ACHN (cell line): ENCODE measurements around the gene AGT.
A peak's percentile ranks its signal among the peaks of the same experiment; 100 is the strongest.

Source experiments
- DNase-seq: peaks from one replicate; pipeline ENCODE4 v3.0.0-alpha.2; 2015
- in situ Hi-C: cut with HindIII; loops from 2 replicates; pipeline ENCODE4 v1.10.0; 2017; ENCODE audit warnings: low sequenced_read_pairs, low pct_ligation_motif_present, low pct_unique_long_range_greater_than_20kb

Gene AGT

DNA sequence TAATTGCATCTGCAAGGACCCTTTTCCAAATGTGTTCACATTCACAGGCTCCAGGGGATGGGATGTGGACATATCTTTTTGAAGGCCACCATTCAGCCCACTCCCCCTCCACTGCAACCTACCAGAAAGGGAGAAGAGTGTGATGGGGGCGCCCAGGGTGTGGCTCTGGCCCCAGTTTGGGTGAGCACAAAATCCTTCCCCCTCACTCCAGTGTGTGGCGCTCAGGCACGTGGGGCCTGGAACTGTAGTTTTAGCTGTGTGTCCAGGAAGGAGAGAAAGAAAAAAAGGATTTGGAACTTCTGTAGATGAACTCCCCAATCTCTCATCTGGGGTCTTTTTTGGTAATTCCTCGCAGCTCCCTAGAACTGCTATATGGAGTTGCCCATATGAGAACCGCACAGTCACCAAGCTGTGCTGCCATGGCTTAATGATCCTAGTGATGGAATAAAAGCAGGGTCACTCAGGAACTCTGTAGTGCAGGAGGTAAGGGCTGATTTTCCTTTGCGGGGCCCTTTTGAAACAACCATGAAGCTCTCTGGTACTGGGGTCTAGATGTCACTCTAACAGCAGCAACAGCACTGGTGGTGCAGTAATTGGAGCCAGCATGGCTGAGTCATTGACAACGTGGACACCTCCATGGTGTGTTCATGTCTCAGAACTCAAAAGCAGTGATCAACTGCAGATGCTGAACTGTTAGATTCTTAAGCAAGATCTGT, 17.0 kb downstream of the AGT start:
- in situ Hi-C loops = no loop called here

DNA sequence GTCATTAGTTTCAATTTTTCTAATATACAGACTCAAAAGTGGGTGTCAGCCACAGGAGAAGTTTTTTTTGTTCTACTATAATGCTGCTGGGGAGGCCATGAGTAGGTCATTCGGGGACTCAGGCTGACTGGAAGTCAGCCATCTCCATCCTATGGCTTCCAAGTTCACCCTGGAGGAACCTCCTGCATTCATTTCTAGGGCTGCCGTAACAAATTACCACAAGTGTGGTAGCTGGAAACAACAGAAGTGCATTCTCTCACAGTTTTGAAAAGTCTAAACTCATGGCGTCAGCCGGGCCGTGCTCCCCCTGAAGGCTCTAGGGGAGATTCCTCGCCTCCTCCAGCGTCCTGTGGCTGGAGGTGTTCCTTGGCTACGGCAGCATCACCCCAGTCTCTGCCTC, 17.7 kb downstream of the AGT start:
- in situ Hi-C loops = no loop called here
- DNase-seq = no peak

More for the DNA sequence above, 17.0 kb downstream of the AGT start:
- DNase-seq = no peak

DNA sequence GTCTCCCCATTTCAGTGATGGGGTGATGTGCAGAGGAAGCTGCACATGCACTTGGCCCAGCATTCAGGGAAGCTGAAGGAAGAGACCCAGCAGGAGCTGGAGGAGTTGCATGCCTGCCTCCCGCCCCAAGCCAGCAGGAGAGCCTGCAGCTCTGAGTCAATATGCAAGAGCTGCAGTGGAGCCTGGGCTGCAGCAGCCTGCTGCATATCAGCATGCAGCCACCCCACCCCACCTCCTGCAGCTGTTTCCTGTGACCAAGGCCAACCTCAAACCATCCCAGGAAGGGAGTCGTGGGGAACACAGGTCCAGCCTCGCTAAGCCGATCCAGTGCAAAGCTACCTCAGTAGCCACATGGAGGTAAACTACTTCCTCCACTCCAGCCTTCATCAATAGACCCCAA, 18.9 kb downstream of the AGT start:
- DNase-seq = no peak
- in situ Hi-C loops = no loop called here

DNA sequence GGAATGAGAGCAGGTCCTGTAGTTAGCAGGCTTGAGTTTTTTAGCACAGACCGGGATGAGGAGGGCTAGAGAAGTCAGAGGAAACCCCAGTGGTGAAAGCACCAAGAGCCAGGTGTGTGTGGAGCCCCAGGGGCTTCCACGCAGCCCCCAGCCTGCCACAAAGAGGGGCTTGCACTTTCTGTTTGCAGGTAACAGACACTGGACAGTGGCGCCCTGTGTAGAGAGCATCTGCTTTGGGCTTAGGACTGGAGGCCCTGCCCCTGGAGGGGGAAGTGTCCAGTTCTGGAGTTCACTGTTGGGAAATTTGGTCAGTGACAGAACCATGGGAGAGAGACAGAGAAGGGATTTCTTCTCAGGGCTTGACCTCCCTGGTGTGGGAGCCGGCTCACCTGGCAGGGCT, 19.5 kb downstream of the AGT start:
- no peak for DNase-seq
- in situ Hi-C loops = no loop called here

DNA sequence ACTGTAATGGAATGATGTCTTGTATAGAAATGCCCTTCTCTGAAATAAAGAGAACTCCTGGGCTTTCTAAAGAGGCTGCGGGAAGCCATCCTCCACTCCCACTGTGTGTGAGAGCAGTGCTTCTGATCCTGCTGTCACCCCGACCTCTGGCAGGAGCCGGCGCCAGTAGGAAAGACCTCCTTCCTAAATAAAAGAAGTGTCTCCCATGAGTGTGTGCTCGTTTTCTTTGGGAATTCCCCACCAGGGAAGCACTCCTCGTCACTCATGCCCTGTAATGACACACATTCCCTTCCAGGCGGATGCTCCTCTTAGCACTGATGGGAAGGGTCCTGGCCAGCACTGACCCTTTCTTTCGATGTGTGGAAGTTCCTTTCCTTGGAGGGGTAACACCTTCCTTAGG, 20.1 kb downstream of the AGT start:
- in situ Hi-C loops = no loop called here
- no peak for DNase-seq

DNA sequence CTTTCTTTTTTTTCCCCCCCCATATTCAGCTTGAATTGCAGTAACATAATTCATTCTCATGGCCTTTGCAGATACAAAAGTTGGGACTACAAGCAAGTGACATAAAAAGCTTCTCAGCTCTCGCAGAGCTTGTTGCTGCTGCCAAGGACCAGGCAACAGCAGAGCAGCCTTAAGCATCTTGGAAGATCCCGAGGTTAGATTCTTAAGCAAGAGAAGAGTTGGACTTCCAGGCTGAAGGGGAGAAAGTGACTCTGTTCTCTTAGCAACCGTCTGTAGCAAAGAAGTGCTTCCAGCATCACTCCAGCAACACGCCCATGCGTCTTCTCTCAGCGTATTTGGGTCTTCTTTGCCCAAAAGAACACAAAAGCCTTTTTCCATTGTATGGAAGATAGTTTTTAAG, 20.7 kb downstream of the AGT start:
- in situ Hi-C loops = no loop called here
- DNase-seq = no peak

DNA sequence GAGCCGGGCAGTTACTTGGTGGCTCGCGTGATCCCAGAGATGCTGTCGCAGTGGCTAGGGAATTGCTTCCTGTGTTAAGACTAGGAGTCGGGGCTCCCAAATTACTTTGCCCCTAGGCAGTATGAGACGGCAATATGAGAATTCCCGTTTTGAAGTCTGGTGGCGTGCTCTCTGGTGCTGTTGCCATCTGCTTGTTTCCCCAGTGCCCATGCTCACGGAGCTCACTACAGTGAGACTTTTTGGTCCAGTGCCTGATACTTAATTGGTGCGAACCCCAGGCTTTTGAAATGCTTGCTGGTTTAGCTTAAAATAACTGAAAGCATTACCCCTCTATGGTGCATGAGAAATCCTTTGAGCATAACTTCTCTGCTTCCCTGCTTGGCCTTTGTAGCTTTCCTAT, 22.3 kb downstream of the AGT start:
- in situ Hi-C loops = no loop called here
- no peak for DNase-seq

DNA sequence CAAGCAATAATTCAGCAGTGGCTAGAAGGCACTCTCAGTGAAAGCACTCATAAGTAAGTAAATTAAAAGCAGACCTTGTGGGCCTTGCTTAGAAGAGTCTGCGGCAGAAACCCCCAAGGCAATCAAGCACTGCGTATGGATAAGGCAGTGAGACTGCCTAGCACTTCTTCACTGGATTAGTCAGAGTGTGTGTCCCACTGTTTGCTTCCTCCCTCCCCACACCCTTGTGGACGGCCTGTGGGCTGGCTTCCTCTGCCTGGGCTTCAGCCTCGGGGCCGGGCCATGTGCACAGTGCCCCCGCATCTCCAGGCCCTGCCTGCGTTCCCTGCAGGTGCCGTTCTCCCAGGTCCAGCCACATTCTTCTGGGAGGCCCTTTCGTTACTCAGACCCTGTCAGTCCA, 23.8 kb downstream of the AGT start:
- in situ Hi-C loops = no loop called here

DNA sequence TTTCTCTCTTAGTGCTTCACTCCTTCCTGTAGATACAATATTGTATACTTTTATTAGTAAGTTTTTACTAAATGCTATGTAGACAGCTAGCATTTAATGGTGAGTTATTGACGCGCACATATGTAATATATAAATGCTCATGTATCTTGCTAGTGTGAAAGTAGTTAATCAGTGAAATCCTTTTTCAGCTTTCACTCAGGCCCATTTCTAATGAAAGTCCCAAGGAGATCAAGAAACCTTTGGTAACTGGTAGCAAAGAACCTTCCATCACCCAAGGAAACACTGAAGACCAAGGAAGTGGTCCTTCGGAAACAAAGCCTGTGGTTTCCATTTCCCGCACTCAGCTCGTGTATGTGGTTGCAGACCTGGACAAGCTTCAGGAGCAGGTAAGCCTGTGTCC, 27.2 kb downstream of the AGT start:
- in situ Hi-C loops = no loop called here
- no peak for DNase-seq

More for the DNA sequence above, 23.8 kb downstream of the AGT start:
- no peak for DNase-seq

DNA sequence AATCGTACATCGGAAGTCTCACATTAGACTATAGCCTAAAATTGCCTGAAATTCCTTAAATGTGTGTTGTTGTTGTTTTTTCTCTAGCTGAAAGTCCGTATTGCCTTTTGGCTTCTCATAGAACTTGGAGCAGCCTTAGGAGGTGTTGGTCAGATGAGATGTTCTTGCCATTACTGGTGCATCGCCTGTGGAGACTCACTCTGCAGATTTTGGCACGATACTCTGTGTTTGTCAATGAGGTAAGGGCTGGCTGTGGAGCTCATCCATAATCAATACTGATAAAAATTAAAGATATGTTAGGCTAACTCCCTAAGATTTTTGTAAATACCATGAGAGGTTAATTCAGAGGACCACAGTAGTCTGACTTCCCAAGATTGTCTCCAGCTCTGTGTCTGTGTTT, 28.9 kb downstream of the AGT start:
- in situ Hi-C loops = no loop called here

DNA sequence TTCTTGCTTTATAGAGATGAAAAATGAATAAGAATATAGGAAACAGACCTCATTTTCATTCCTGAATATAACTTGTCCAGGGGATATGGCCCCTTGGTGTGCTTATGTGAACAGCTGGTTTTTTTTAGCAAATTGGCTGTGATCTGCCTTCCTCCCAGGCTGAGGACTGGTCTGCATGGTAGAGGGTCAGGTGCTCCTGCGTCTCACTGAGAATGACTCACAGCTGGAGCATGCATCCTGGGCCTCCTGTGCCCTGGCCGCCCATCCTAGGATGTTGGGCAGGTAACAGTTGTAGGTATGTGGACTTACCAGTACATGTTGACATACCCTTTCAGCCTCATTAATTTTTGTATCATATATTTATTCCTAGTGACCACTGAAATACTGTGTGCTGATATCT, 29.8 kb downstream of the AGT start:
- in situ Hi-C loops = no loop called here
- DNase-seq = no peak

More for the DNA sequence above, 28.9 kb downstream of the AGT start:
- DNase-seq = no peak

DNA sequence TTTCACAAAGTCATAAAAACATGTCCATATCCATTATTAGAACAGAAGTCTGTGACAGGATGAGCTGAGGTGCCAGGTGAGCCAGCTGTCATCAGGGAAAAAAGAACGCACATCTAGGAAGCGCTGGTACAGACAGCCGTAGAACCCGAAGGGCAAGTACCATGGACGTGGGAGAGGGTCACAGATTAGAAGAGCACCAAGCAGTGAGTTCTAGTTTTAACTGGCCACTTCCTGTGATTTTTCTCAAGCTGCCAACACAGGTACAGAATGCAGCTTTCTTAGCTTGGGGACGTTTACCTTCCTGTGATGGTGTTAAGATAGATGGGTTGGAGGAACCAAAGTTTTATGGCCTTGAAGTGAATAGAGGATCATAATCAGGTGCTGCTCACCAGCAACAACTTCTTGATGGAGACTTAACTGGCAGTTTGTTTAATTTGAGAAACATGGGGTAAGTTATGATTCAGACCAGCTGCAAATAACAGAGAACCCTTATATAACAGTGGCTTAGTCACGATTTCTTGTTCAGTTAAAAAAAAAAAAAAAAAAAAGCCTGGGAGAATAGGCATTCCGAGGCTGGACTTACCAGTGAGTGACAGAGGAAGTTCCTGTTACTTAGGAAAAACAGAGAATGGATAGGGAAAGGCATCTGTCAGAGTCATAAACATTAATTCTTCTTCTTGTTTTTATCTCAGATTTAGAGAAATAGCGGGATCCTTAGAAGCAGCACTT, 30.9 kb downstream of the AGT start:
- no peak for DNase-seq
- in situ Hi-C loops = no loop called here

DNA sequence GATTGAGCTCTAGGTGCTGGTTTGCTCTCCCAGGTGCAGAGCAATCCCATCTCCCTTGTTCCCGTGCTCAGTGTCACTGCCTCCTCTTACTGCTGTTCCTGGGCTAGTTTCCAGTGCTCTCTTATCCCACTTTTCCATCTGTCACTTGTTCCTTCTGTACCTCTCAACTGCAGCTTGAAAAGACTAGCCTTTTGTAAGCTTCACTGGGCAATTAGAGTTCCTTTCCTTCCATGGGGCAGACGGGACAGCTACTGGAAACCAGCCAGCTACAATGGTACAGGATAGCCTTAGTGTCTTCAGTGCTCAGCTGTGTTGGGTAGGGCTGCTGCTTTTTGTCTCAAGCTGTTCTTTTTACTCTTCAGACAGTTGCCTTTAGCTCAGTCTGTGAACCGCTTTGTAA, 31.6 kb downstream of the AGT start:
- in situ Hi-C loops = no loop called here
- no peak for DNase-seq

DNA sequence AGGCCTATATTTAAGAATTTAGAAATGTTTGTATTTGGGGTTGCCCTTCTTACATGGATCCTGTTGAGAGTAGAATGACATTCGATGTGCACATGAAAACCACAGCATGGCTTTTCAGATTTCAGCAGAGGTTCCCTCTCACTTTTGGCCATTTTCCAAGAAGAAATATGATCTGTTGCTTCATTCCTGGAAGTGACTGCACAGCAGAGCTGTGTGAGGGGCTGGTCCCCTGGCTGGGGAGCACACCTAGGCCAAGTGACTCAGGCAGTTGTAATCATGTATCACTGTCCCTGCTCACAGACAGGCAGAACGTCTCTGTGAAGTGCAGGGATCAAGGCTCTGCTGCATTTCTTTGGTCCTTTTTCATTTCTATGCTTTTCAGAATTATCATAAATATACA, 32.3 kb downstream of the AGT start:
- in situ Hi-C loops = no loop called here

DNA sequence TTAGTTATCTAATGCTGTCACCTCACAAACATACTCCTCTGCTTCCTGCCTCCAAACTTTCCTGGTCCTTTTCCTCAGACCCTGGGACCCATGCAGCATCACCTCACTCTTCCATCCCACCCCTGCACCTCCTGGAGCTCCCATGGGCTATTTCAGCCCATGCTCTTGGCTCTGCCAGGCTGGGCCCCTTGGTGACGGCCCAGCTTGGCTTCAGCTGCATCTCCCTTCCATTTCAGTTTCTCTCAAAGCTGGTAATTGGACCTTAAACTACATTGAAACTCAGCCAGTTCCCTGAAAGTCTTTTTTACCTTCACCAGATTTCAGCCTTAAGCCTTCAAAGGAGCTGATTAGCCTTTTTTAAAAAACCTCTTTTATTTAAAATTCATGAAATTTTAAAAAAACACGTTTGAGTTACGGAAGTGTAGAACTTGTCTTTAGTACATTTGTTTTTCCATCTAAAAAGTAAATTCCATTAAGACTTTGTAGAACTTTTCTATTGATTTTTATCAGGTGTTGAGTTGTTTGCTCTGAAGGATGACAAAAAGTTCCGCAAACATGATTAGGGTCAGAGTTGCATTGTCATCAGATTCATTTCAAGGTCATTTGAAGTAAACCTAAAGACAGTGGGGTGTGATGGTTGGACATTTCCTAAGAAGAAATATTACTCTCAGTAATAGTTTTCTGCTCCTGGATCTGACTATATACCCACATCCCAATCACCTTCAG, 33.5 kb downstream of the AGT start:
- in situ Hi-C loops = no loop called here
- DNase-seq = no peak

More for the DNA sequence above, 32.3 kb downstream of the AGT start:
- peak; percentile 58 for DNase-seq

DNA sequence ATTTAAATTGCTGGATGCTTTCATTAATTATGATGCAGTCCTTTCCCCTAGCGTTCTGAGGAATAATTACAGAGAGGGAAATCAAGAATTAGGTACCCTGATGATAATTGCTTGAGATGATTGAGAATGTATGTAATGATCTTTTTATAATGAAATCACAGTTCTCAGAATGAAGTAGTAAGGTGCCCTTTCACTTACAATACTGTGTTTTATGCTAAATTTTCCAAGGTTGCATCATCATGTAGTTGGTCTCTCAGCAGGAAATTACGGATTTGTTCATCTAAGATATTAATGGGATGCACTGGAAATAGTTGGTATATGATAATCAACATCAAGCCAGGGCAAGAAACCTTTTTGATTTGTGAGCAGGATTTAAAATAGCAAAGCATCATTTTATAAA, 34.1 kb downstream of the AGT start:
- in situ Hi-C loops = no loop called here
- no peak for DNase-seq

DNA sequence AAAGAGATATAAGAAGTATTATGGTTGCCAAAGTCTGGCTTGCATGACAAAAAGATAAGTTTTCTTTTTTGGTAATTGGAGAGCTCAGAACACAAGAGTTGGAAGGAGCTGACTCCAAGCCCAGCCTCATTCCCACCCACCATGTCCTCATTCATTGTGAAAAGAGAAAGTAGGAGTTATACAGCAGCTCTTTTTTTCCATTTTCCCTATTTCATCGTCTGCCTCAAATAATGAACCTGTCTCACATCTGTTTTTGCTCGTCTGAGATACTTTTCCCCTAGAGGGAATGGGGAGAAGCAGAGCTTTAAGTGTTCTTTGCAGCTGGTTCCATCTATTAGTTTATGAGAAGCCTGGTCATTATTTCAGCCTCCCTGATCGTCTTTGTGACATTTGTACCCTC, 34.7 kb downstream of the AGT start:
- in situ Hi-C loops = no loop called here
- no peak for DNase-seq

DNA sequence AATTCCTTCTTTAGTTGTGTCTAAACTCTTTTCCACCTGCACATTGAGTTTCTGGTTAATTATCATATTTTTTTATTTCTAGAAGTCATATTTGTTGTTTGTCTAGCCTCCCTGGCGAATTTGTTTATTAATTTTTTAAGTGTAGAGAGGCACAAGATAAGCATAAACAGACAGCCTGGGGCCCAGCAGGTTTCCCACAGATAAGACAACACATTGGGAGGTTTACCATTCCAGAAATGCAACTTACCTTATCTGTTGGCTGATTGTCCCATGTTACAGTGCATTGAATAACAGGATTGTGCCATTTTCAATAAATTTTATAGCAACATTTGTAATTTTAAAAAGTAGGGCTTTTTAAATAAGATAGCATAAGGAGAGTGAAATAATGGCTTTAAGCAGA, 36.7 kb downstream of the AGT start:
- in situ Hi-C loops = no loop called here
- DNase-seq = no peak

DNA sequence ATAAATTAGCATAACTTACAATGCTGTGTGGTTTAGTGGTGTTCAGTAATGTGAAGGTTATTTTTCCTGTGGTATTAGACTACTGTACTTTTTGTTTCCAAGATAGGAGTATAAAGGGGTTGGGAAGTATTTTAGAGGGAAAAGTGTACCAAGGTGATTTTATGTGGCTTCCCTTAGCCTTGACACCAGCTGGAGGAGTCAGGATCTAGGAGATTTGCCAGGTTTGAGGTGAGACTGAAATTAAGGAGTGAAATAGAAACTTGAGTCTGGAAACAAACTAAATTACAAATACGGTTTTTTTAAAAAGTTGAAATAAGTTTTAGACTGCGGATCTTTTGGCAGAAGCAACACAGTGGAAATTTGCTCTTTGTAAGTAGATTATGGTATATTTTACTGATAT, 39.3 kb downstream of the AGT start:
- in situ Hi-C loops = no loop called here
- DNase-seq = no peak

DNA sequence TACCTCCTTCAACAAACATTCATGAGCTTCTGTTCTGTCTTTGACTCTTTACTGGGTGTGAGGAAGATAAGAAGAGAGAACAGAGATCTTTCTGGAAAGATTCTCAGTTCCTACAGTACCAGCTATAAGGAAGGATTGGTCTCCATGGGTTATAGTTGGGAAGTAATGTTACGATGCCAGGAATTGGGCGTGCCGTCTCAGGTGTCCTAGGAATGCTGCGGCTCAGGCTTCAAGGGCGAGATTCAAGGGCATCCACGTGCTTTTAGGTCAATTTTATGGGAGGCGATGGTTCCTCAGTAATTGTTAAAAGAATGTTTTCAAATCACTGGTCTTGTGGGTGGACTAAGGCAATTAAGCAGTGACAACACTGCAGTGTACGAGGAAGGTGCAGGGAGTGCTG, 44.4 kb downstream of the AGT start:
- no peak for DNase-seq
- in situ Hi-C loops = no loop called here
